H1 (cell line): ENCODE measurements around the gene FOXL2NB. TPM values are rescaled to one million over a fixed set of nuclear protein-coding genes. Genes with fewer than 3 reads are reported as not detected.

Experiments used
- ASH2L ChIP-seq: fragments of 200-600, 300-600 bp; sonication (generic); IDR thresholded peaks from one replicate; pipeline ENCODE4 v1.7.1; 2017; ENCODE audit warnings: low read length
- CBX8 ChIP-seq: fragments of 300-800, 300-1000 bp; sonication (generic); IDR thresholded peaks from 2 replicates; pipeline ENCODE4 v1.7.1; 2016; ENCODE audit warnings: low read depth, low read length, borderline replicate concordance
- CHD2 ChIP-seq: IDR thresholded peaks from 2 replicates; pipeline ENCODE4 v1.6.1; 2012; ENCODE audit warnings: low read length, improper control_type of control experiment
- FOSL1 ChIP-seq: IDR thresholded peaks from 2 replicates; pipeline ENCODE4 v1.6.1; 2011; ENCODE audit warnings: mild to moderate bottlenecking, low read depth, low read length, moderate library complexity; ENCODE audit not compliant: insufficient read depth
- HDAC2 ChIP-seq, 2 experiments: fragments of 300-600 bp in 1 of 2; sonication (generic) in 1 of 2; IDR thresholded peaks; 2 replicates each; pipeline ENCODE4 v1.6.1; 2011 to 2012; ENCODE audit warnings: low read depth in 2 of 2, low read length in 2 of 2, mild to moderate bottlenecking in 2 of 2, moderate library complexity in 2 of 2, borderline replicate concordance in 1 of 2, inconsistent platforms in 1 of 2
- NRF1 ChIP-seq: IDR thresholded peaks from 2 replicates; pipeline ENCODE4 v1.6.1; 2011; ENCODE audit warnings: mild to moderate bottlenecking, low read depth, low read length, improper control_type of control experiment
- PHF8 ChIP-seq: fragments of 200-600 bp; sonication (generic); conservative IDR thresholded peaks from 2 replicates; pipeline ENCODE4 v1.7.1; 2012; ENCODE audit warnings: low read depth, mild to moderate bottlenecking, inconsistent platforms, low read length, moderate library complexity
- RAD21 ChIP-seq, 2 experiments: IDR thresholded peaks in 1 of 2; conservative IDR thresholded peaks in 1 of 2; 2 replicates each; pipeline ENCODE4 v1.6.1; 2011; ENCODE audit warnings: low read depth in 2 of 2, low read length in 2 of 2, improper control_type of control experiment in 1 of 2, inconsistent platforms in 1 of 2, mild to moderate bottlenecking in 1 of 2, moderate library complexity in 1 of 2
- SIN3A ChIP-seq, 2 experiments: IDR thresholded peaks in 1 of 2; conservative IDR thresholded peaks in 1 of 2; 2 replicates each; pipeline ENCODE4 v1.6.1; 2011 to 2012; ENCODE audit warnings: low read length in 2 of 2, improper control_type of control experiment in 1 of 2, low read depth in 1 of 2, mild to moderate bottlenecking in 1 of 2
- TAF7 ChIP-seq: optimal IDR thresholded peaks from 2 replicates; pipeline ENCODE3; 2011; ENCODE audit warnings: low read depth, mild to moderate bottlenecking, inconsistent platforms, low read length, moderate library complexity, borderline replicate concordance
- TBP ChIP-seq: IDR thresholded peaks from 2 replicates; pipeline ENCODE4 v1.6.1; 2011; ENCODE audit warnings: low read depth, low read length, improper control_type of control experiment
- polyA plus RNA-seq, 7 experiments: library from polyadenylated mRNA; depleted of rRNA in 3 of 7; stranded (reverse) in 5 of 7; unstranded in 2 of 7; fragments of >200 nt in 5 of 7; fragments of 200-250 nt in 2 of 7; gene quantifications; 1 replicate in 5 of 7; 2 replicates in 1 of 7; 4 replicates in 1 of 7; pipeline versions ENCODE4 v1.2.1 to v1.2.3, GENCODE V29; 2011 to 2013; ENCODE audit warnings: missing spikeins in 2 of 7, mixed read lengths in 2 of 7
- total RNA-seq: library from RNA; stranded (reverse); fragmentation: NEBNext Ultra II Directional; extraction: Animal tissue kit (Norgen Biotek cat#: 25700); gene quantifications from 2 replicates; pipeline ENCODE4 v1.2.1, GENCODE V29; 2021
- TF ChIP-seq, protein P1 (sequence below): IDR thresholded peaks from 2 replicates; pipeline ENCODE4 v1.6.1; 2011; ENCODE audit warnings: low read length, improper control_type of control experiment

Gene FOXL2NB
- total and polyA plus RNA-seq, 2 of the 8 experiments (the other 6 are each of a cell fraction or from before 2014, with no cell fraction given): 5.4 to 7.3 TPM

DNA sequence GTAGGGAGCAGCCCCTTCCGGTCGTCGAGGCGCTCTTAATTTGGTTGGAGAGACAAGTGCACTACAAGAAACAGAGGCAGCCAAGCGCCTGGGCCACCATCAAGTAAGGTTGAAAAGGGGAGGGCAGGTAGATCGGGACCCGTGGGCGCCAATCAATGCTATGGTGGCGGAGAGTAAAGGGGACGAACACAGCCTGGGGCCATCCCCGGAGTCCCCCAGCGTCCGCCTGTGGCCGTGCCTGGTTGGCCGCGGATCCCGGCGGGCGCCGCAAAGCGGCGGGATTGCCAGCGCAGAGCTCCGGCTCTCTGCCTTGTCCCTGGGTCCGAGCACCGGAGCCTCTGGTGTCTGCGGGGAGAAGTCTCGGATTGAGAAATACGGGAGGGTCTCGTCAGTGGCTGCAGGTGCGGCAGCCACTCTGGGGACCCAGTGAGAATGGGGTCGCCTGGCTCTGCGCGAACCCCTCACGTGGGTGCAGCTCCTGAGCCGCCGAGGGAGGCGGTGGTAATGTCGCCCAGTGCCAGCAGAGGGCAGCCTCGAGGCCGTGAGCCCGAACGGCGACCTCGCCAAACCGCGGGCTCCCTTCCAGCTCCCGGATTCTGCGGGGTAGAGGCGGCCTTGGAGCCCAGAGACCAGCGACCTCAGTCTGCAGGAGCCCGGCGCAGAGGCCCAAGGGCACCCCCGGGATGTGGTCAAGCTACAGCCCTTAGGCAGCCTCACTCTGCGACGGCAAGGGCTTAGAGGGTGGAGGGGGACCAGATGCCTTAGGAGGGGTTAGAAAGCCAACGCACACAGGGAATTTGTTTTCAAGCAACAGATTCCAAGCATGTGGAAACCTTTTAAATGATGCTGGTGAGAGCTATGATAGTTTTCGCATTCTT, 10.9 kb upstream of the FOXL2NB start (continued):
- peak; percentile 41; the same call in 1 of the 2 replicates for TF ChIP-seq PHF8
- TF ChIP-seq ASH2L: peak; percentile 53
- TF ChIP-seq CBX8: no peak
- TF ChIP-seq NRF1: no peak
- no peak for TF ChIP-seq SIN3A (conservative IDR thresholded peaks at IDR 0.05 in 1 of 2, IDR thresholded peaks at IDR 0.05 in 1 of 2; ENCODE audit: low read depth in 1 of 2, low read length in 2 of 2)
- 0 out of 4 replicates have a peak, but pooled peaks of 1 of the 2 experiments have one; percentile 23 for TF ChIP-seq HDAC2 (IDR thresholded peaks at IDR 0.05; ENCODE audit: borderline replicate concordance in 1 of 2, low read depth in 2 of 2, low read length in 2 of 2)
- no peak for TF ChIP-seq FOSL1
- TF ChIP-seq TBP: peak; percentile 28; the same call in 1 of the 2 replicates
- TF ChIP-seq, protein P1, sequence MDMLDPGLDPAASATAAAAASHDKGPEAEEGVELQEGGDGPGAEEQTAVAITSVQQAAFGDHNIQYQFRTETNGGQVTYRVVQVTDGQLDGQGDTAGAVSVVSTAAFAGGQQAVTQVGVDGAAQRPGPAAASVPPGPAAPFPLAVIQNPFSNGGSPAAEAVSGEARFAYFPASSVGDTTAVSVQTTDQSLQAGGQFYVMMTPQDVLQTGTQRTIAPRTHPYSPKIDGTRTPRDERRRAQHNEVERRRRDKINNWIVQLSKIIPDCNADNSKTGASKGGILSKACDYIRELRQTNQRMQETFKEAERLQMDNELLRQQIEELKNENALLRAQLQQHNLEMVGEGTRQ: peak; percentile 68
- TF ChIP-seq TAF7: peak; percentile 51
- peak; percentile 32 to 63; a peak in 3 of 4 replicates for TF ChIP-seq RAD21 (IDR thresholded peaks at IDR 0.05 in 1 of 2, conservative IDR thresholded peaks at IDR 0.05 in 1 of 2; ENCODE audit: low read depth in 2 of 2, low read length in 2 of 2)
- TF ChIP-seq CHD2: peak; percentile 34; the same call in 1 of the 2 replicates
